HepG2 (cell line): Measurements from ENCODE around the gene SALL4. TPM values are rescaled to one million over a fixed set of nuclear protein-coding genes. Genes with fewer than 3 reads are reported as not detected.
A peak's percentile ranks its signal among the peaks of the same experiment; 100 is the strongest.

Source experiments
- CBFB ChIP-seq: sonication (generic); formaldehyde crosslinking; IDR thresholded peaks from 2 replicates; pipeline ENCODE4 v1.4.0; 2020; ENCODE audit warnings: missing genetic modification reagents
- ETV6 ChIP-seq: sonication (generic); formaldehyde crosslinking; conservative IDR thresholded peaks from 2 replicates; pipeline ENCODE4 v1.4.0; 2020; ENCODE audit warnings: missing genetic modification reagents
- FOSL2 ChIP-seq: sonication (generic); formaldehyde crosslinking; IDR thresholded peaks from 2 replicates; pipeline ENCODE4 v1.4.0; 2020; ENCODE audit warnings: missing genetic modification reagents
- KLF13 ChIP-seq: sonication (generic); formaldehyde crosslinking; IDR thresholded peaks from 2 replicates; pipeline ENCODE4 v1.4.0; 2020; ENCODE audit warnings: mild to moderate bottlenecking, missing genetic modification reagents
- LBX2 ChIP-seq: sonication (generic); formaldehyde crosslinking; IDR thresholded peaks from 2 replicates; pipeline ENCODE4 v1.5.0; 2020; ENCODE audit warnings: missing genetic modification reagents, mild to moderate bottlenecking, borderline replicate concordance
- MEIS2 ChIP-seq: sonication (generic); formaldehyde crosslinking; IDR thresholded peaks from 2 replicates; pipeline ENCODE4 v1.9.0; 2021; ENCODE audit warnings: mild to moderate bottlenecking, missing genetic modification reagents
- NFIC ChIP-seq: IDR thresholded peaks from 2 replicates; pipeline ENCODE4 v1.6.1; 2012; ENCODE audit warnings: mild to moderate bottlenecking, low read length, inconsistent platforms
- PHF8 ChIP-seq: sonication (generic); formaldehyde crosslinking; IDR thresholded peaks from 2 replicates; pipeline ENCODE4 v1.5.0; 2020; ENCODE audit warnings: missing genetic modification reagents
- PTBP1 ChIP-seq: fragments of 200-400 bp; formaldehyde crosslinking; IDR thresholded peaks from 2 replicates; pipeline ENCODE4 v1.6.1; 2018; ENCODE audit warnings: low read length, low read depth; ENCODE audit not compliant: poor library complexity, severe bottlenecking
- SRSF4 ChIP-seq: fragments of 200-400 bp; formaldehyde crosslinking; IDR thresholded peaks from one replicate; pipeline ENCODE4 v1.6.1; 2018; ENCODE audit warnings: mild to moderate bottlenecking, low read depth, low read length, moderate library complexity; ENCODE audit not compliant: poor library complexity, severe bottlenecking
- TCF12 ChIP-seq, 2 experiments: fragments of 450-650 bp in 1 of 2; sonication (generic) in 1 of 2; formaldehyde crosslinking in 1 of 2; IDR thresholded peaks; 2 replicates each; pipeline versions ENCODE4 v1.6.1 to v1.8.0; 2017 to 2022; ENCODE audit warnings: antibody characterized with exemption in 1 of 2, mild to moderate bottlenecking in 1 of 2, missing genetic modification reagents in 1 of 2, moderate library complexity in 1 of 2
- TOE1 ChIP-seq: sonication (generic); formaldehyde crosslinking; IDR thresholded peaks from 2 replicates; pipeline ENCODE4 v1.4.0; 2020; ENCODE audit warnings: mild to moderate bottlenecking, missing genetic modification reagents
- TSC22D2 ChIP-seq: sonication (generic); formaldehyde crosslinking; IDR thresholded peaks from 2 replicates; pipeline ENCODE4 v1.5.1; 2020; ENCODE audit warnings: missing genetic modification reagents, mild to moderate bottlenecking, borderline replicate concordance
- ZMAT3 ChIP-seq: sonication (generic); formaldehyde crosslinking; conservative IDR thresholded peaks from 2 replicates; pipeline ENCODE4 v1.7.0; 2021; ENCODE audit warnings: missing genetic modification reagents
- ZNF10 ChIP-seq: sonication (generic); formaldehyde crosslinking; IDR thresholded peaks from 2 replicates; pipeline ENCODE4 v1.4.0; 2020; ENCODE audit warnings: mild to moderate bottlenecking, low read depth, missing genetic modification reagents, borderline replicate concordance
- ZNF17 ChIP-seq: sonication (generic); formaldehyde crosslinking; IDR thresholded peaks from 2 replicates; pipeline ENCODE4 v1.5.0; 2020; ENCODE audit warnings: mild to moderate bottlenecking, missing genetic modification reagents
- ZNF619 ChIP-seq: sonication (generic); formaldehyde crosslinking; IDR thresholded peaks from 2 replicates; pipeline ENCODE4 v1.4.0; 2020; ENCODE audit warnings: mild to moderate bottlenecking, missing genetic modification reagents
- ZNF740 ChIP-seq: sonication (generic); formaldehyde crosslinking; IDR thresholded peaks from 2 replicates; pipeline ENCODE4 v1.4.0; 2020; ENCODE audit warnings: missing genetic modification reagents
- ZNF776 ChIP-seq: sonication (generic); formaldehyde crosslinking; IDR thresholded peaks from 2 replicates; pipeline ENCODE4 v1.4.0; 2020; ENCODE audit warnings: mild to moderate bottlenecking, missing genetic modification reagents
- ZNF777 ChIP-seq: sonication (generic); formaldehyde crosslinking; IDR thresholded peaks from 2 replicates; pipeline ENCODE4 v1.4.0; 2020; ENCODE audit warnings: missing genetic modification reagents
- ZNF850 ChIP-seq: sonication (generic); formaldehyde crosslinking; conservative IDR thresholded peaks from 2 replicates; pipeline ENCODE4 v1.9.0; 2021; ENCODE audit warnings: mild to moderate bottlenecking, missing genetic modification reagents
- polyA plus RNA-seq, 8 experiments: library from polyadenylated mRNA; depleted of rRNA in 3 of 8; stranded (reverse) in 7 of 8; unstranded in 1 of 8; fragments of >200 nt; fragmentation: Illumina TruSeq in 4 of 8; extraction: Trizol in 4 of 8; gene quantifications; 2 replicates each; pipeline versions ENCODE4 v1.2.1 to v1.2.3, GENCODE V29; 2011 to 2016; ENCODE audit warnings: low read depth in 4 of 8, missing spikeins in 1 of 8, mixed read lengths in 1 of 8; ENCODE audit not compliant: insufficient read depth in 1 of 8
- total RNA-seq, 5 experiments: library from RNA; depleted of rRNA; stranded (reverse); fragments of >200 nt; fragmentation: Illumina TruSeq; extraction: Trizol; gene quantifications; 2 replicates each; pipeline ENCODE4 v1.2.3, GENCODE V29; 2016; ENCODE audit warnings: low read depth in 1 of 5
- TF ChIP-seq, protein P1 (sequence below), 2 experiments: IDR thresholded peaks; 2 replicates each; pipeline ENCODE4 v1.6.1; 2011 to 2012; ENCODE audit warnings: low read length in 2 of 2, borderline replicate concordance in 1 of 2, low read depth in 1 of 2, mild to moderate bottlenecking in 1 of 2, moderate library complexity in 1 of 2
- TF ChIP-seq, protein P2 (sequence below): sonication (generic); formaldehyde crosslinking; conservative IDR thresholded peaks from 2 replicates; pipeline ENCODE4 v1.8.1; 2023; ENCODE audit warnings: missing genetic modification reagents
- TF ChIP-seq, protein P3 (sequence below): sonication (generic); formaldehyde crosslinking; IDR thresholded peaks from 2 replicates; pipeline ENCODE4 v1.4.0; 2020; ENCODE audit warnings: missing genetic modification reagents

The SALL4 gene
- total and polyA plus RNA-seq, 2 of the 13 experiments (the other 11 are each of a cell fraction or from before 2014, with no cell fraction given) = 0.33 to 1.8 TPM

GRCh38 chr20:51760905-51761546 is 41.3 kb downstream of the SALL4 start (continued):
- peak; percentile 27; the same call in 1 of the 2 replicates for TF ChIP-seq ETV6
- TF ChIP-seq TCF12 (IDR thresholded peaks at IDR 0.05) = no peak
- no peak for TF ChIP-seq TCF12 (CRISPR knock-in tag; IDR thresholded peaks at IDR 0.05)
- TF ChIP-seq, protein P1, sequence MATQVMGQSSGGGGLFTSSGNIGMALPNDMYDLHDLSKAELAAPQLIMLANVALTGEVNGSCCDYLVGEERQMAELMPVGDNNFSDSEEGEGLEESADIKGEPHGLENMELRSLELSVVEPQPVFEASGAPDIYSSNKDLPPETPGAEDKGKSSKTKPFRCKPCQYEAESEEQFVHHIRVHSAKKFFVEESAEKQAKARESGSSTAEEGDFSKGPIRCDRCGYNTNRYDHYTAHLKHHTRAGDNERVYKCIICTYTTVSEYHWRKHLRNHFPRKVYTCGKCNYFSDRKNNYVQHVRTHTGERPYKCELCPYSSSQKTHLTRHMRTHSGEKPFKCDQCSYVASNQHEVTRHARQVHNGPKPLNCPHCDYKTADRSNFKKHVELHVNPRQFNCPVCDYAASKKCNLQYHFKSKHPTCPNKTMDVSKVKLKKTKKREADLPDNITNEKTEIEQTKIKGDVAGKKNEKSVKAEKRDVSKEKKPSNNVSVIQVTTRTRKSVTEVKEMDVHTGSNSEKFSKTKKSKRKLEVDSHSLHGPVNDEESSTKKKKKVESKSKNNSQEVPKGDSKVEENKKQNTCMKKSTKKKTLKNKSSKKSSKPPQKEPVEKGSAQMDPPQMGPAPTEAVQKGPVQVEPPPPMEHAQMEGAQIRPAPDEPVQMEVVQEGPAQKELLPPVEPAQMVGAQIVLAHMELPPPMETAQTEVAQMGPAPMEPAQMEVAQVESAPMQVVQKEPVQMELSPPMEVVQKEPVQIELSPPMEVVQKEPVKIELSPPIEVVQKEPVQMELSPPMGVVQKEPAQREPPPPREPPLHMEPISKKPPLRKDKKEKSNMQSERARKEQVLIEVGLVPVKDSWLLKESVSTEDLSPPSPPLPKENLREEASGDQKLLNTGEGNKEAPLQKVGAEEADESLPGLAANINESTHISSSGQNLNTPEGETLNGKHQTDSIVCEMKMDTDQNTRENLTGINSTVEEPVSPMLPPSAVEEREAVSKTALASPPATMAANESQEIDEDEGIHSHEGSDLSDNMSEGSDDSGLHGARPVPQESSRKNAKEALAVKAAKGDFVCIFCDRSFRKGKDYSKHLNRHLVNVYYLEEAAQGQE (IDR thresholded peaks at IDR 0.05; ENCODE audit: borderline replicate concordance in 1 of 2, low read depth in 1 of 2, low read length in 2 of 2) = no peak; a peak in 1 of 4 replicates
- no peak for TF ChIP-seq ZNF10 (CRISPR knock-in tag)
- no peak for TF ChIP-seq TSC22D2 (CRISPR knock-in tag)
- no peak for TF ChIP-seq CBFB (CRISPR knock-in tag)
- TF ChIP-seq ZNF777 (CRISPR knock-in tag) = no peak
- no peak for TF ChIP-seq ZNF17 (CRISPR knock-in tag)
- no peak for TF ChIP-seq KLF13 (CRISPR knock-in tag)
- TF ChIP-seq ZNF740 (CRISPR knock-in tag) = no peak
- TF ChIP-seq LBX2 (CRISPR knock-in tag) = no peak
- peak; percentile 88 for TF ChIP-seq FOSL2 (CRISPR knock-in tag)
- no peak for TF ChIP-seq PTBP1
- no peak for TF ChIP-seq ZNF619
- no peak for TF ChIP-seq PHF8 (CRISPR knock-in tag)
- 0 out of 2 replicates have a peak, but pooled peaks have one; percentile 24 for TF ChIP-seq MEIS2 (CRISPR knock-in tag)
- TF ChIP-seq SRSF4 = no peak
- TF ChIP-seq ZNF850 (CRISPR knock-in tag) = no peak
- TF ChIP-seq ZNF776 (CRISPR knock-in tag) = no peak
- TF ChIP-seq, protein P2, sequence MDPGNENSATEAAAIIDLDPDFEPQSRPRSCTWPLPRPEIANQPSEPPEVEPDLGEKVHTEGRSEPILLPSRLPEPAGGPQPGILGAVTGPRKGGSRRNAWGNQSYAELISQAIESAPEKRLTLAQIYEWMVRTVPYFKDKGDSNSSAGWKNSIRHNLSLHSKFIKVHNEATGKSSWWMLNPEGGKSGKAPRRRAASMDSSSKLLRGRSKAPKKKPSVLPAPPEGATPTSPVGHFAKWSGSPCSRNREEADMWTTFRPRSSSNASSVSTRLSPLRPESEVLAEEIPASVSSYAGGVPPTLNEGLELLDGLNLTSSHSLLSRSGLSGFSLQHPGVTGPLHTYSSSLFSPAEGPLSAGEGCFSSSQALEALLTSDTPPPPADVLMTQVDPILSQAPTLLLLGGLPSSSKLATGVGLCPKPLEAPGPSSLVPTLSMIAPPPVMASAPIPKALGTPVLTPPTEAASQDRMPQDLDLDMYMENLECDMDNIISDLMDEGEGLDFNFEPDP (CRISPR knock-in tag) = no peak
- TF ChIP-seq TOE1 (CRISPR knock-in tag) = no peak
- TF ChIP-seq, protein P3, sequence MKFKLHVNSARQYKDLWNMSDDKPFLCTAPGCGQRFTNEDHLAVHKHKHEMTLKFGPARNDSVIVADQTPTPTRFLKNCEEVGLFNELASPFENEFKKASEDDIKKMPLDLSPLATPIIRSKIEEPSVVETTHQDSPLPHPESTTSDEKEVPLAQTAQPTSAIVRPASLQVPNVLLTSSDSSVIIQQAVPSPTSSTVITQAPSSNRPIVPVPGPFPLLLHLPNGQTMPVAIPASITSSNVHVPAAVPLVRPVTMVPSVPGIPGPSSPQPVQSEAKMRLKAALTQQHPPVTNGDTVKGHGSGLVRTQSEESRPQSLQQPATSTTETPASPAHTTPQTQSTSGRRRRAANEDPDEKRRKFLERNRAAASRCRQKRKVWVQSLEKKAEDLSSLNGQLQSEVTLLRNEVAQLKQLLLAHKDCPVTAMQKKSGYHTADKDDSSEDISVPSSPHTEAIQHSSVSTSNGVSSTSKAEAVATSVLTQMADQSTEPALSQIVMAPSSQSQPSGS (CRISPR knock-in tag) = no peak
- TF ChIP-seq NFIC = 0 out of 2 replicates have a peak, but pooled peaks have one; percentile 51
- no peak for TF ChIP-seq ZMAT3 (CRISPR knock-in tag)
